Keratinocyte (primary cell): Measurements from ENCODE around the gene FBXL17. TPM values are rescaled to one million over a fixed set of nuclear protein-coding genes. Genes with fewer than 3 reads are reported as not detected.

Experiments used
- DNase-seq: peaks from one replicate; pipeline ENCODE4 v3.0.0-alpha.2; 2011; ENCODE audit warnings: low read depth, missing footprints, low spot score
- FAIRE-seq: peaks from 2 replicates; lab custom pipeline; 2011; peaks lifted over from hg19 to GRCh38; lab: Jason Lieb, UNC
- H2AFZ ChIP-seq: 2 replicates; pipeline ENCODE4 v1.6.0; 2012; ENCODE audit warnings: low read length, control low read depth, inconsistent platforms; ENCODE audit not compliant: control insufficient read depth
- H3K27ac ChIP-seq: 2 replicates; pipeline ENCODE4 v1.5.1; 2011; ENCODE audit warnings: low read length; ENCODE audit not compliant: control insufficient read depth, insufficient read depth
- H3K27me3 ChIP-seq: 3 replicates; pipeline ENCODE4 v1.6.0; 2011; ENCODE audit warnings: low read length; ENCODE audit not compliant: control insufficient read depth, insufficient read depth; ENCODE audit errors: extremely low read depth
- H3K36me3 ChIP-seq, 2 experiments: 2 replicates in 1 of 2; 3 replicates in 1 of 2; pipeline ENCODE4 v1.5.1; 2011; ENCODE audit warnings: low read length in 2 of 2, mild to moderate bottlenecking in 1 of 2; ENCODE audit not compliant: control insufficient read depth in 2 of 2, insufficient read depth in 2 of 2; ENCODE audit errors: extremely low read depth in 1 of 2
- H3K4me1 ChIP-seq: 3 replicates; pipeline ENCODE4 v1.5.1; 2011; ENCODE audit warnings: low read length; ENCODE audit not compliant: control insufficient read depth, insufficient read depth; ENCODE audit errors: extremely low read depth
- H3K4me2 ChIP-seq: 3 replicates; pipeline ENCODE4 v1.6.0; 2011; ENCODE audit warnings: low read depth, low read length; ENCODE audit not compliant: control insufficient read depth, insufficient read depth; ENCODE audit errors: extremely low read depth
- H3K4me3 ChIP-seq, 3 experiments: fragments of 200-600 bp in 1 of 3; sonication (generic) in 1 of 3; 2 replicates in 2 of 3; 3 replicates in 1 of 3; pipeline ENCODE4 v1.5.1; 2011 to 2016; ENCODE audit warnings: low read length in 3 of 3, mild to moderate bottlenecking in 3 of 3, control low read depth in 2 of 3, inconsistent platforms in 1 of 3, low read depth in 1 of 3, mixed read lengths in 1 of 3, mixed run types in 1 of 3, moderate library complexity in 1 of 3; ENCODE audit not compliant: control insufficient read depth in 2 of 3, insufficient read depth in 2 of 3; ENCODE audit errors: extremely low read depth in 1 of 3
- H3K79me2 ChIP-seq: 2 replicates; pipeline ENCODE4 v1.6.0; 2012; ENCODE audit warnings: low read length; ENCODE audit not compliant: control insufficient read depth, insufficient read depth
- H3K9ac ChIP-seq: 3 replicates; pipeline ENCODE4 v1.6.0; 2011; ENCODE audit warnings: low read length; ENCODE audit not compliant: control insufficient read depth, insufficient read depth; ENCODE audit errors: extremely low read depth
- H3K9me1 ChIP-seq: 3 replicates; pipeline ENCODE4 v1.6.0; 2011; ENCODE audit warnings: low read length; ENCODE audit not compliant: control insufficient read depth, insufficient read depth; ENCODE audit errors: extremely low read depth
- H3K9me3 ChIP-seq: 2 replicates; pipeline ENCODE4 v1.5.1; 2012; ENCODE audit warnings: low read depth, low read length; ENCODE audit not compliant: control insufficient read depth
- H4K20me1 ChIP-seq: 3 replicates; pipeline ENCODE4 v1.6.0; 2011; ENCODE audit warnings: low read length; ENCODE audit not compliant: control insufficient read depth, insufficient read depth; ENCODE audit errors: extremely low read depth
- EZH2 ChIP-seq: IDR thresholded peaks from one replicate; pipeline ENCODE4 v1.6.1; 2012; ENCODE audit warnings: inconsistent platforms, mild to moderate bottlenecking, low read length, moderate library complexity
- dilution Hi-C: fragments of 300-500 bp; cut with MboI; formaldehyde crosslinking; loops from one replicate; pipeline ENCODE4 v1.7.0; 2020; ENCODE audit warnings: low sequenced_read_pairs; ENCODE audit not compliant: extremely low pct_ligation_motif_present
- polyA plus RNA-seq, 5 experiments: library from polyadenylated mRNA; depleted of rRNA in 3 of 5; stranded (reverse) in 3 of 5; stranded (forward) in 1 of 5; unstranded in 1 of 5; fragments of >200 nt; gene quantifications; 1 replicate in 1 of 5; 2 replicates in 3 of 5; 3 replicates in 1 of 5; pipeline versions ENCODE4 v1.2.1 to v1.2.3, GENCODE V29; 2011 to 2012; ENCODE audit warnings: missing spikeins in 2 of 5, low read depth in 1 of 5, low replicate concordance in 1 of 5
- TF ChIP-seq, protein P1 (sequence below), 3 experiments: IDR thresholded peaks in 1 of 3; conservative IDR thresholded peaks in 1 of 3; optimal IDR thresholded peaks in 1 of 3; 2 replicates in 2 of 3; 3 replicates in 1 of 3; pipeline versions ENCODE3 to v1.5.1; 2011; ENCODE audit warnings: low read length in 3 of 3, mild to moderate bottlenecking in 3 of 3, moderate library complexity in 2 of 3, control low read depth in 1 of 3, inconsistent platforms in 1 of 3; ENCODE audit not compliant: insufficient read depth in 2 of 3; ENCODE audit errors: extremely low read depth in 1 of 3

FBXL17 gene
- polyA plus RNA-seq, 1 donor (not counting 4 experiments of a cell fraction or from before 2014, with no cell fraction given) = 5.7 TPM

GRCh38 chr5:107959573-107960279, 422.2 kb downstream of the FBXL17 start:
- Histone ChIP-seq H3K9me3 (no peaks in the 10 kb centered on the region), H3K9me1 (no peaks in the 10 kb centered on the region), H2AFZ (no peak overlapping the region), H4K20me1 (no peaks in the 10 kb centered on the region), H3K4me2 (no peak overlapping the region), H3K36me3 (no peaks in the 10 kb centered on the region), H3K27ac (no peak overlapping the region), H3K79me2 (no peaks in the 10 kb centered on the region), H3K4me3 (no peak overlapping the region), H3K9ac (no peak overlapping the region), H3K27me3 (no peaks in the 10 kb centered on the region), H3K4me1 (no peaks in the 10 kb centered on the region)
- dilution Hi-C loops = no loop called here
- DNase-seq (no peak), FAIRE-seq (no peak)
- no peak for TF ChIP-seq EZH2
- TF ChIP-seq, protein P1, sequence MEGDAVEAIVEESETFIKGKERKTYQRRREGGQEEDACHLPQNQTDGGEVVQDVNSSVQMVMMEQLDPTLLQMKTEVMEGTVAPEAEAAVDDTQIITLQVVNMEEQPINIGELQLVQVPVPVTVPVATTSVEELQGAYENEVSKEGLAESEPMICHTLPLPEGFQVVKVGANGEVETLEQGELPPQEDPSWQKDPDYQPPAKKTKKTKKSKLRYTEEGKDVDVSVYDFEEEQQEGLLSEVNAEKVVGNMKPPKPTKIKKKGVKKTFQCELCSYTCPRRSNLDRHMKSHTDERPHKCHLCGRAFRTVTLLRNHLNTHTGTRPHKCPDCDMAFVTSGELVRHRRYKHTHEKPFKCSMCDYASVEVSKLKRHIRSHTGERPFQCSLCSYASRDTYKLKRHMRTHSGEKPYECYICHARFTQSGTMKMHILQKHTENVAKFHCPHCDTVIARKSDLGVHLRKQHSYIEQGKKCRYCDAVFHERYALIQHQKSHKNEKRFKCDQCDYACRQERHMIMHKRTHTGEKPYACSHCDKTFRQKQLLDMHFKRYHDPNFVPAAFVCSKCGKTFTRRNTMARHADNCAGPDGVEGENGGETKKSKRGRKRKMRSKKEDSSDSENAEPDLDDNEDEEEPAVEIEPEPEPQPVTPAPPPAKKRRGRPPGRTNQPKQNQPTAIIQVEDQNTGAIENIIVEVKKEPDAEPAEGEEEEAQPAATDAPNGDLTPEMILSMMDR (optimal IDR thresholded peaks at IDR 0.05 in 1 of 3, IDR thresholded peaks at IDR 0.05 in 1 of 3, conservative IDR thresholded peaks at IDR 0.05 in 1 of 3; ENCODE audit: extremely low read depth in 1 of 3, insufficient read depth in 2 of 3, low read length in 3 of 3) = no peak

DNA sequence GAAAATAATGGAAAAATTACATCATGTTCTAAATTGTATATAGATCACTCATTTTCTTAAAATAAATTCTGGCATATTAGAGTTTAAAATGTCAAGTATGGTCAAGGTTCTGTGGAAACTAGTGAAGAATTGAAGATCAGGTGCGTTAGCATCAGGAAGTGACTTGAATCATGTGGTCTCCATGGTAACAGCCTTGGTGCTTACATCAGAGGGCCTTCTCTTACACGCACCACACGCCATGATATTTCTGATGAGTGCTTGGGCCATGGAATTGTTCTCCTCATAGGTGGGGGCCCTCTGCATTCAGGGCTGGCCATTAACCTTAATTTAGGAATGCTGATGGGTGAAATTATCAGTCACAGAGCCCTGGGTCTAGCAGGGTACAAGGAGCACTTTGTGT, 423.0 kb downstream of the FBXL17 start:
- Histone ChIP-seq H4K20me1 (no peaks in the 10 kb centered on the region), H2AFZ (no peak overlapping the region), H3K27me3 (no peaks in the 10 kb centered on the region), H3K36me3 (no peaks in the 10 kb centered on the region), H3K27ac (no peak overlapping the region), H3K9ac (no peak overlapping the region), H3K4me1 (no peaks in the 10 kb centered on the region), H3K79me2 (no peaks in the 10 kb centered on the region), H3K4me3 (no peak overlapping the region), H3K9me1 (no peaks in the 10 kb centered on the region), H3K4me2 (no peak overlapping the region), H3K9me3 (no peaks in the 10 kb centered on the region)
- FAIRE-seq (no peak), DNase-seq (no peak)
- dilution Hi-C loops = no loop called here
- TF ChIP-seq, protein P1 (optimal IDR thresholded peaks at IDR 0.05 in 1 of 3, IDR thresholded peaks at IDR 0.05 in 1 of 3, conservative IDR thresholded peaks at IDR 0.05 in 1 of 3; ENCODE audit: extremely low read depth in 1 of 3, insufficient read depth in 2 of 3, low read length in 3 of 3) = no peak
- no peak for TF ChIP-seq EZH2
